HepG2 (cell line): ENCODE data around the gene ARHGAP31. TPM values are rescaled to one million over a fixed set of nuclear protein-coding genes. Genes with fewer than 3 reads are reported as not detected.

Source experiments
- ATRX ChIP-seq: sonication (generic); formaldehyde crosslinking; IDR thresholded peaks from 2 replicates; pipeline ENCODE4 v1.4.0; 2020; ENCODE audit warnings: missing genetic modification reagents, borderline replicate concordance
- CHD4 ChIP-seq: fragments of 200-600 bp; sonication (generic); IDR thresholded peaks from 2 replicates; pipeline ENCODE4 v1.7.0; 2017; ENCODE audit warnings: mild to moderate bottlenecking, low read length, borderline replicate concordance
- SNAPC5 ChIP-seq: sonication (generic); formaldehyde crosslinking; IDR thresholded peaks from 2 replicates; pipeline ENCODE4 v1.8.1; 2023; ENCODE audit warnings: mild to moderate bottlenecking, missing genetic modification reagents, borderline replicate concordance
- TAF15 ChIP-seq: fragments of 200-400 bp; formaldehyde crosslinking; IDR thresholded peaks from one replicate; pipeline ENCODE4 v1.6.1; 2018; ENCODE audit warnings: mild to moderate bottlenecking, low read depth, low read length; ENCODE audit not compliant: poor library complexity, severe bottlenecking
- ZFP82 ChIP-seq: sonication (generic); formaldehyde crosslinking; IDR thresholded peaks from 2 replicates; pipeline ENCODE4 v1.5.1; 2020; ENCODE audit warnings: mild to moderate bottlenecking, missing genetic modification reagents, borderline replicate concordance
- ZHX1 ChIP-seq: sonication (generic); formaldehyde crosslinking; IDR thresholded peaks from 2 replicates; pipeline ENCODE4 v1.8.1; 2022; ENCODE audit warnings: low read depth, mild to moderate bottlenecking, missing genetic modification reagents
- ZNF639 ChIP-seq: conservative IDR thresholded peaks from 2 replicates; pipeline ENCODE4 v1.6.1; 2018; ENCODE audit warnings: missing genetic modification reagents
- ZNF766 ChIP-seq: sonication (generic); formaldehyde crosslinking; IDR thresholded peaks from 2 replicates; pipeline ENCODE4 v1.5.0; 2020; ENCODE audit warnings: missing genetic modification reagents, borderline replicate concordance
- ZNF784 ChIP-seq: sonication (generic); formaldehyde crosslinking; IDR thresholded peaks from 2 replicates; pipeline ENCODE4 v1.5.1; 2020; ENCODE audit warnings: missing genetic modification reagents, mild to moderate bottlenecking, borderline replicate concordance
- polyA plus RNA-seq, 8 experiments: library from polyadenylated mRNA; depleted of rRNA in 3 of 8; stranded (reverse) in 7 of 8; unstranded in 1 of 8; fragments of >200 nt; fragmentation: Illumina TruSeq in 4 of 8; extraction: Trizol in 4 of 8; gene quantifications; 2 replicates each; pipeline versions ENCODE4 v1.2.1 to v1.2.3, GENCODE V29; 2011 to 2016; ENCODE audit warnings: low read depth in 4 of 8, missing spikeins in 1 of 8, mixed read lengths in 1 of 8; ENCODE audit not compliant: insufficient read depth in 1 of 8
- total RNA-seq, 5 experiments: library from RNA; depleted of rRNA; stranded (reverse); fragments of >200 nt; fragmentation: Illumina TruSeq; extraction: Trizol; gene quantifications; 2 replicates each; pipeline ENCODE4 v1.2.3, GENCODE V29; 2016; ENCODE audit warnings: low read depth in 1 of 5

The ARHGAP31 gene
- total and polyA plus RNA-seq, 2 of the 13 experiments (the other 11 are each of a cell fraction or from before 2014, with no cell fraction given): not detected

GRCh38 chr3:119276680-119277079 lies 17.5 kb upstream of the ARHGAP31 start (continued):
- TF ChIP-seq ZNF639: no peak
- no peak for TF ChIP-seq ZHX1 (CRISPR knock-in tag)
- no peak for TF ChIP-seq ZFP82
- TF ChIP-seq SNAPC5 (CRISPR knock-in tag): no peak
- no peak for TF ChIP-seq ZNF784 (CRISPR knock-in tag)
- no peak for TF ChIP-seq ZNF766 (CRISPR knock-in tag)
- no peak for TF ChIP-seq CHD4
- TF ChIP-seq TAF15: no peak
- TF ChIP-seq ATRX: no peak
